H1 (cell line): ENCODE results near the gene POLA2. TPM values are rescaled to one million over a fixed set of nuclear protein-coding genes. Genes with fewer than 3 reads are reported as not detected.

Experiments
- HDAC2 ChIP-seq, 2 experiments: fragments of 300-600 bp in 1 of 2; sonication (generic) in 1 of 2; IDR thresholded peaks; 2 replicates each; pipeline ENCODE4 v1.6.1; 2011 to 2012; ENCODE audit warnings: low read depth in 2 of 2, low read length in 2 of 2, mild to moderate bottlenecking in 2 of 2, moderate library complexity in 2 of 2, borderline replicate concordance in 1 of 2, inconsistent platforms in 1 of 2
- JUND ChIP-seq: IDR thresholded peaks from 2 replicates; pipeline ENCODE4 v1.6.1; 2011; ENCODE audit warnings: mild to moderate bottlenecking, improper control_type of control experiment, low read length
- PHF8 ChIP-seq: fragments of 200-600 bp; sonication (generic); conservative IDR thresholded peaks from 2 replicates; pipeline ENCODE4 v1.7.1; 2012; ENCODE audit warnings: low read depth, mild to moderate bottlenecking, inconsistent platforms, low read length, moderate library complexity
- RAD21 ChIP-seq, 2 experiments: IDR thresholded peaks in 1 of 2; conservative IDR thresholded peaks in 1 of 2; 2 replicates each; pipeline ENCODE4 v1.6.1; 2011; ENCODE audit warnings: low read depth in 2 of 2, low read length in 2 of 2, improper control_type of control experiment in 1 of 2, inconsistent platforms in 1 of 2, mild to moderate bottlenecking in 1 of 2, moderate library complexity in 1 of 2
- polyA plus RNA-seq, 7 experiments: library from polyadenylated mRNA; depleted of rRNA in 3 of 7; stranded (reverse) in 5 of 7; unstranded in 2 of 7; fragments of >200 nt in 5 of 7; fragments of 200-250 nt in 2 of 7; gene quantifications; 1 replicate in 5 of 7; 2 replicates in 1 of 7; 4 replicates in 1 of 7; pipeline versions ENCODE4 v1.2.1 to v1.2.3, GENCODE V29; 2011 to 2013; ENCODE audit warnings: missing spikeins in 2 of 7, mixed read lengths in 2 of 7
- total RNA-seq: library from RNA; stranded (reverse); fragmentation: NEBNext Ultra II Directional; extraction: Animal tissue kit (Norgen Biotek cat#: 25700); gene quantifications from 2 replicates; pipeline ENCODE4 v1.2.1, GENCODE V29; 2021

The POLA2 gene
- total and polyA plus RNA-seq, 2 of the 8 experiments (the other 6 are each of a cell fraction or from before 2014, with no cell fraction given): 31.2 to 55.9 TPM

- TF ChIP-seq HDAC2 (IDR thresholded peaks at IDR 0.05; ENCODE audit: borderline replicate concordance in 1 of 2, low read depth in 2 of 2, low read length in 2 of 2) (no peak), PHF8 (no peak), RAD21 (IDR thresholded peaks at IDR 0.05 in 1 of 2, conservative IDR thresholded peaks at IDR 0.05 in 1 of 2; ENCODE audit: low read depth in 2 of 2, low read length in 2 of 2) (no peak), JUND (no peak)
- TF ChIP-seq, all 59 proteins: peak for 0
These were observed 73.0 kb downstream of the POLA2 start (continued) for GRCh38 chr11:65334696-65335295.
